Cardiac muscle cell (in vitro differentiated cells and primary cell): ENCODE data around the gene IGLON5. TPM values are rescaled to one million over a fixed set of nuclear protein-coding genes. Genes with fewer than 3 reads are reported as not detected.

Experiments used
- DNase-seq, 2 donors: peaks; one replicate each; pipeline versions ENCODE4 v3.0.0 to v3.0.0-alpha.2; 2010 to 2017; ENCODE audit warnings: low read depth in 1 of 2, low spot score in 1 of 2
- H3K27ac ChIP-seq: fragments of 200-600 bp; sonication (generic); 2 replicates; pipeline ENCODE4 v1.5.1; 2016
- H3K27me3 ChIP-seq: fragments of 200-600 bp; sonication (generic); 2 replicates; pipeline ENCODE4 v1.6.0; 2016; ENCODE audit warnings: control low read depth
- H3K36me3 ChIP-seq: fragments of 200-600 bp; sonication (generic); 2 replicates; pipeline ENCODE4 v1.5.1; 2016; ENCODE audit warnings: control low read depth
- H3K4me1 ChIP-seq: fragments of 200-600 bp; sonication (generic); 2 replicates; pipeline ENCODE4 v1.8.1; 2017; ENCODE audit warnings: low read depth, mild to moderate bottlenecking, mixed run types
- H3K4me3 ChIP-seq: fragments of 200-600 bp; sonication (generic); 2 replicates; pipeline ENCODE4 v1.5.1; 2016; ENCODE audit warnings: mild to moderate bottlenecking
- H3K9me3 ChIP-seq: fragments of 200-600 bp; sonication (generic); 2 replicates; pipeline ENCODE4 v1.5.1; 2017; ENCODE audit warnings: low read depth, mild to moderate bottlenecking, control low read depth
- CTCF ChIP-seq: IDR thresholded peaks from 2 replicates; pipeline ENCODE4 v1.5.1; 2012; ENCODE audit warnings: low read depth, mild to moderate bottlenecking, low read length
- polyA plus RNA-seq: library from polyadenylated mRNA; unstranded; fragments of >200 nt; fragmentation: Nextera tagmentation; extraction: Ambion mirVana; gene quantifications from 2 replicates; pipeline ENCODE4 v1.2.1, GENCODE V29; 2016
- total RNA-seq: library from RNA; depleted of rRNA; stranded (reverse); fragments of >200 nt; gene quantifications from 2 replicates; pipeline ENCODE4 v1.2.3, GENCODE V29; 2016

IGLON5 gene
- total and polyA plus RNA-seq, 2 experiments from 2014 or later = 1.5 to 12.6 TPM

GRCh38 chr19:51301266-51301665 lies 10.2 kb upstream of the IGLON5 start:
- no peak for TF ChIP-seq CTCF
- Histone ChIP-seq H3K27ac (no peak overlapping the region), H3K27me3 (no peaks in the 10 kb centered on the region), H3K9me3 (no peaks in the 10 kb centered on the region), H3K4me3 (no peak overlapping the region), H3K4me1 (no peaks in the 10 kb centered on the region), H3K36me3 (no peaks in the 10 kb centered on the region)
- no peak for DNase-seq

- Histone ChIP-seq H3K27ac (no peak overlapping the region), H3K27me3 (no peaks in the 10 kb centered on the region), H3K36me3 (no peaks in the 10 kb centered on the region), H3K9me3 (no peaks in the 10 kb centered on the region), H3K4me3 (no peak overlapping the region), H3K4me1 (no peaks in the 10 kb centered on the region)
- no peak for TF ChIP-seq CTCF
- no peak for DNase-seq
These were observed 6.0 kb upstream of the IGLON5 start for GRCh38 chr19:51305479-51305878.

GRCh38 chr19:51316688-51317087 lies 5.2 kb downstream of the IGLON5 start:
- H3K27ac ChIP-seq = no peak overlapping the region
- H3K4me3 ChIP-seq = no peak overlapping the region
- H3K4me1 ChIP-seq = no peaks in the 10 kb centered on the region
- no peaks in the 10 kb centered on the region for H3K27me3 ChIP-seq
- DNase-seq = no peak
- TF ChIP-seq CTCF = no peak
- H3K36me3 ChIP-seq = no peaks in the 10 kb centered on the region
- H3K9me3 ChIP-seq = no peaks in the 10 kb centered on the region

GRCh38 chr19:51317376-51317775 lies 5.9 kb downstream of the IGLON5 start:
- peak in 1 of 2 donors; percentile 27 for DNase-seq
- no peaks in the 10 kb centered on the region for H3K27me3 ChIP-seq
- H3K9me3 ChIP-seq = no peaks in the 10 kb centered on the region
- no peaks in the 10 kb centered on the region for H3K36me3 ChIP-seq
- no peaks in the 10 kb centered on the region for H3K4me1 ChIP-seq
- H3K4me3 ChIP-seq = no peak overlapping the region
- no peak for TF ChIP-seq CTCF
- no peak overlapping the region for H3K27ac ChIP-seq

GRCh38 chr19:51317968-51318367 lies 6.5 kb downstream of the IGLON5 start:
- Histone ChIP-seq H3K36me3 (no peaks in the 10 kb centered on the region), H3K27me3 (no peaks in the 10 kb centered on the region), H3K4me3 (no peak overlapping the region), H3K4me1 (no peaks in the 10 kb centered on the region), H3K27ac (no peak overlapping the region), H3K9me3 (no peaks in the 10 kb centered on the region)
- DNase-seq = no peak
- TF ChIP-seq CTCF = no peak
